ENCODE data around the gene ERCC3. TPM values are rescaled to one million over a fixed set of nuclear protein-coding genes. Genes with fewer than 3 reads are reported as not detected.

The ERCC3 gene
- total RNA-seq, result 32.7 and 36.9 TPM in 2 replicates

GRCh38 chr2:127293748-127294562, at the start of gene ERCC3:
ERCC3 (minus strand) TSS chr2:127294144; CDS start chr2:127294081, 63 bp downstream.

GRCh38 chr2:127220102-127220767, 73.7 kb downstream of the ERCC3 start, which contains the start of gene CYP27C1:
CYP27C1 (minus strand) TSS chr2:127220299; CDS start chr2:127220270, 29 bp downstream.

Other genes with a start within 250 kb of the ERCC3 start
- 140 TPM in 2 replicates for gene BIN1, start 187.0 kb downstream of the ERCC3 start, total RNA-seq
- gene CYP27C1, start 73.8 kb downstream of the ERCC3 start, total RNA-seq, result 0.18 and 0.28 TPM in 2 replicates
- gene MAP3K2, start 93.8 kb upstream of the ERCC3 start, total RNA-seq, result 24.9 and 32.2 TPM in 2 replicates
- gene PROC, start 124.3 kb upstream of the ERCC3 start, total RNA-seq, result not detected in 2 replicates
- 43.0 and 45.1 TPM in 2 replicates for gene IWS1, start 232.3 kb upstream of the ERCC3 start, total RNA-seq
- gene MYO7B, start 241.5 kb upstream of the ERCC3 start, total RNA-seq, result not detected in 2 replicates